Mesendoderm (in vitro differentiated cells): ENCODE measurements around the gene LMCD1.

Experiments used
- DNase-seq: peaks from one replicate; pipeline ENCODE4 v3.0.0; 2013
- H2AK5ac ChIP-seq: 2 replicates; pipeline ENCODE4 v1.6.1; 2013; ENCODE audit warnings: low read length, inconsistent platforms
- H2BK120ac ChIP-seq: 2 replicates; pipeline ENCODE4 v1.6.1; 2013; ENCODE audit warnings: low read depth, mild to moderate bottlenecking, low read length, moderate library complexity, mixed read lengths
- H2BK15ac ChIP-seq: replicated peaks from 2 replicates; pipeline ENCODE4 v1.6.1; 2013; ENCODE audit warnings: low read depth, mild to moderate bottlenecking, moderate library complexity
- H2BK5ac ChIP-seq: 2 replicates; pipeline ENCODE4 v1.6.1; 2013; ENCODE audit warnings: low read length, inconsistent platforms
- H3K18ac ChIP-seq: 2 replicates; pipeline ENCODE4 v1.6.1; 2013; ENCODE audit warnings: mild to moderate bottlenecking, low read length, mixed read lengths
- H3K23ac ChIP-seq: one replicate; pipeline ENCODE4 v1.6.1; 2013; ENCODE audit warnings: low read length
- H3K27ac ChIP-seq: 2 replicates; pipeline ENCODE4 v1.5.1; 2013; ENCODE audit warnings: low read depth, mild to moderate bottlenecking, inconsistent platforms, low read length, moderate library complexity
- H3K27me3 ChIP-seq: 2 replicates; pipeline ENCODE4 v1.6.1; 2013; ENCODE audit warnings: low read length, control low read depth, mild to moderate bottlenecking, inconsistent platforms; ENCODE audit not compliant: insufficient read depth, poor library complexity
- H3K36me3 ChIP-seq: 2 replicates; pipeline ENCODE4 v1.6.1; 2013; ENCODE audit warnings: low read length, inconsistent platforms; ENCODE audit not compliant: control insufficient read depth, insufficient read depth
- H3K4ac ChIP-seq: one replicate; pipeline ENCODE4 v1.6.1; 2013; ENCODE audit warnings: low read depth, mild to moderate bottlenecking, low read length, moderate library complexity
- H3K4me1 ChIP-seq: 2 replicates; pipeline ENCODE4 v1.6.1; 2013; ENCODE audit warnings: low read depth, low read length, inconsistent platforms; ENCODE audit not compliant: control insufficient read depth
- H3K4me2 ChIP-seq: 2 replicates; pipeline ENCODE4 v1.6.1; 2013; ENCODE audit warnings: low read length
- H3K4me3 ChIP-seq: 2 replicates; pipeline ENCODE4 v1.5.1; 2013; ENCODE audit warnings: mild to moderate bottlenecking, low read length
- H3K56ac ChIP-seq: one replicate; pipeline ENCODE4 v1.6.1; 2013; ENCODE audit warnings: low read length
- H3K79me1 ChIP-seq: 2 replicates; pipeline ENCODE4 v1.6.1; 2013; ENCODE audit warnings: low read length, inconsistent platforms
- H3K79me2 ChIP-seq: 2 replicates; pipeline ENCODE4 v1.6.1; 2013; ENCODE audit warnings: mild to moderate bottlenecking, low read length; ENCODE audit not compliant: control insufficient read depth, insufficient read depth
- H3K9ac ChIP-seq: 2 replicates; pipeline ENCODE4 v1.6.1; 2013; ENCODE audit warnings: low read length, inconsistent platforms
- H4K5ac ChIP-seq: one replicate; pipeline ENCODE4 v1.6.1; 2013; ENCODE audit warnings: low read length
- H4K8ac ChIP-seq: one replicate; pipeline ENCODE4 v1.6.1; 2013; ENCODE audit warnings: low read depth, mild to moderate bottlenecking, control low read depth, low read length, moderate library complexity
- WGBS: extraction: QIAGEN DNeasy Blood & Tissue Kit; methylation state at CpG from one replicate; pipeline ENCODE4 v1.1.7; 2013; ENCODE audit warnings: low lambda C conversion rate, missing lambda C conversion rate; ENCODE audit not compliant: insufficient coverage; ENCODE audit errors: extremely low coverage; 5-methylcytosine and 5-hydroxymethylcytosine counted together

The LMCD1 gene

GRCh38 chr3:8567784-8568575 is 66.4 kb downstream of the LMCD1 start:
- Histone ChIP-seq H3K4me1 (no peaks in the 10 kb centered on the region), H3K9ac (no peak overlapping the region), H3K4me2 (no peak overlapping the region), H2BK15ac (no peak overlapping the region), H2BK120ac (no peak overlapping the region), H3K18ac (no peak overlapping the region), H3K56ac (no peak overlapping the region), H3K27me3 (no peaks in the 10 kb centered on the region), H2AK5ac (no peak overlapping the region), H3K4me3 (no peak overlapping the region), H2BK5ac (no peak overlapping the region), H3K4ac (no peak overlapping the region), H3K27ac (no peak overlapping the region), H3K79me1 (no peaks in the 10 kb centered on the region), H4K5ac (no peak overlapping the region), H3K79me2 (no peaks in the 10 kb centered on the region), H3K23ac (no peak overlapping the region), H4K8ac (no peak overlapping the region), H3K36me3 (no peaks in the 10 kb centered on the region)
- DNase-seq: no peak
- WGBS: no CpG with 5 or more reads among the region's 7 CpGs

- Histone ChIP-seq H3K18ac (no peak overlapping the region), H3K4me1 (no peaks in the 10 kb centered on the region), H3K27ac (no peak overlapping the region), H3K9ac (no peak overlapping the region), H3K79me1 (no peaks in the 10 kb centered on the region), H3K4me3 (no peak overlapping the region), H2BK15ac (no peak overlapping the region), H3K23ac (no peak overlapping the region), H2AK5ac (no peak overlapping the region), H4K5ac (no peak overlapping the region), H3K4ac (no peak overlapping the region), H3K36me3 (no peaks in the 10 kb centered on the region), H3K27me3 (no peaks in the 10 kb centered on the region), H3K79me2 (no peaks in the 10 kb centered on the region), H3K56ac (no peak overlapping the region), H4K8ac (no peak overlapping the region), H3K4me2 (no peak overlapping the region), H2BK5ac (no peak overlapping the region), H2BK120ac (no peak overlapping the region)
- 100% methylated on average over 1 of the region's 3 CpGs for whole genome bisulfite sequencing
- DNase-seq: no peak
These were observed 69.6 kb downstream of the LMCD1 start for GRCh38 chr3:8571256-8571655.

GRCh38 chr3:8573342-8573926 is 71.8 kb downstream of the LMCD1 start:
- Histone ChIP-seq H3K27me3 (no peaks in the 10 kb centered on the region), H3K4me2 (no peak overlapping the region), H4K5ac (no peak overlapping the region), H3K36me3 (no peaks in the 10 kb centered on the region), H2AK5ac (no peak overlapping the region), H3K56ac (no peak overlapping the region), H3K23ac (no peak overlapping the region), H2BK5ac (no peak overlapping the region), H3K79me1 (no peaks in the 10 kb centered on the region), H3K4me3 (no peak overlapping the region), H3K9ac (no peak overlapping the region), H3K79me2 (no peaks in the 10 kb centered on the region), H3K27ac (no peak overlapping the region), H4K8ac (no peak overlapping the region), H3K4ac (no peak overlapping the region), H3K4me1 (no peaks in the 10 kb centered on the region), H2BK15ac (no peak overlapping the region), H3K18ac (no peak overlapping the region), H2BK120ac (no peak overlapping the region)
- DNase-seq: no peak
- no CpG with 5 or more reads among the region's 4 CpGs for WGBS

- Histone ChIP-seq H2BK15ac (no peak overlapping the region), H3K4me1 (no peaks in the 10 kb centered on the region), H3K9ac (no peak overlapping the region), H3K56ac (no peak overlapping the region), H3K18ac (no peak overlapping the region), H4K5ac (no peak overlapping the region), H3K4ac (no peak overlapping the region), H3K27me3 (no peaks in the 10 kb centered on the region), H2BK120ac (no peak overlapping the region), H3K79me2 (no peaks in the 10 kb centered on the region), H2BK5ac (no peak overlapping the region), H3K27ac (no peak overlapping the region), H3K4me3 (no peak overlapping the region), H3K79me1 (no peaks in the 10 kb centered on the region), H2AK5ac (no peak overlapping the region), H3K4me2 (no peak overlapping the region), H4K8ac (no peak overlapping the region), H3K23ac (no peak overlapping the region), H3K36me3 (no peaks in the 10 kb centered on the region)
- no peak for DNase-seq
- no CpG with 5 or more reads among the region's 2 CpGs for WGBS
These were observed 72.5 kb downstream of the LMCD1 start for GRCh38 chr3:8574040-8574669.

GRCh38 chr3:8574670-8575322 is 73.2 kb downstream of the LMCD1 start:
- no CpG with 5 or more reads among the region's 5 CpGs for WGBS
- no peak overlapping the region for H2BK120ac ChIP-seq
- no peak overlapping the region for H4K5ac ChIP-seq
- DNase-seq: no peak
- H3K4me1 ChIP-seq: no peaks in the 10 kb centered on the region
- H3K36me3 ChIP-seq: no peaks in the 10 kb centered on the region
- no peak overlapping the region for H3K27ac ChIP-seq
- H3K79me1 ChIP-seq: no peaks in the 10 kb centered on the region
- H3K18ac ChIP-seq: no peak overlapping the region
- no peak overlapping the region for H2AK5ac ChIP-seq
- H2BK15ac ChIP-seq: no peak overlapping the region
- H3K23ac ChIP-seq: no peak overlapping the region
- H3K4ac ChIP-seq: no peak overlapping the region
- no peak overlapping the region for H3K56ac ChIP-seq
- H3K4me2 ChIP-seq: no peak overlapping the region
- no peak overlapping the region for H4K8ac ChIP-seq
- H3K9ac ChIP-seq: no peak overlapping the region
- H3K79me2 ChIP-seq: no peaks in the 10 kb centered on the region
- no peak overlapping the region for H2BK5ac ChIP-seq
- no peaks in the 10 kb centered on the region for H3K27me3 ChIP-seq
- no peak overlapping the region for H3K4me3 ChIP-seq
